ENCODE results near the gene SRBD1. TPM values are rescaled to one million over a fixed set of nuclear protein-coding genes. Genes with fewer than 3 reads are reported as not detected.

The SRBD1 gene
- total RNA-seq, 1 experiment from 2014 or later = 22.8 TPM

GRCh38 chr2:45643543-45644542, 32.8 kb upstream of the SRBD1 start:
- Mint-ChIP-seq H3K27me3 (ENCODE audit: low read depth) (peaks cover 54% of the 10 kb centered on the region), H3K27ac (no peak overlapping the region), H3K4me1 (peaks cover 19% of the 10 kb centered on the region), H3K4me3 (peak overlapping the region; percentile 65), H3K9me3 (no peaks in the 10 kb centered on the region), H3K36me3 (no peaks in the 10 kb centered on the region)
- peak; percentile 75 for DNase-seq (ENCODE audit: low spot score)
- peak; percentile 92 for ATAC-seq
- POLR2A ChIA-PET = no interaction called here
- TF ChIP-seq MLX (CRISPR knock-in tag; IDR thresholded peaks at IDR 0.05) = peak; percentile 68; the same call in 1 of the 2 replicates
- TF ChIP-seq ATF1 (CRISPR knock-in tag; IDR thresholded peaks at IDR 0.05) = no peak
- TF ChIP-seq, protein P1, sequence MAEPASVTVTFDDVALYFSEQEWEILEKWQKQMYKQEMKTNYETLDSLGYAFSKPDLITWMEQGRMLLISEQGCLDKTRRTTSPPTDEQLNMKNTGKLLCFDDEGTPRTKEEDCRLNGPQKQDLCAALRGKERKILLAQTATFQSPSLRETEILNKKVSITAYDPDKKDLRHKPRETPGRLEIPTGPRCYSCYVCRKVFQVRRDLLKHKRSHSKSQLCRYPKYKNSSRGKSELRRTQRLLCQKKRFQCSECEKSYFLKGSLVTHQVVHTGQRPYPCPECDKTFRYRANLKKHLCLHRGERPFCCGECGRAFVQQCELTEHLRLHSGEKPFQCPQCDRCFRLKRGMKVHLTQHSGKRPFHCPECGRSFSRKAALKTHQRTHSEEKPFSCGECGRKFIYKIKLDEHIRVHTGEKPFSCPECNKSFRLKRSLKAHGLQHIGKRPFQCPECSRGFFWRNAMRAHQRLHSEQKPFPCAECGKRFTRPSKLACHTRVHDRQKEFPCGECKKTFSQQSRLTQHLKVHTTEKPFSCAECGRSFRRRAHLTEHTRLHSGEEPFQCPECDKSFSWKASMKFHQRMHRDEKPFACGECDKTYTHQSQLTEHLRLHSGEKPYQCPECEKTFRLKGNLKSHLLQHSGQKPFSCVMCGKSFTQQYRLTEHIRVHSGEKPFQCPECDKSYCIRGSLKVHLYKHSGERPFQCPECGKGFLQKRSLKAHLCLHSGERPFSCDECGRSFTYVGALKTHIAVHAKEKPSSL (CRISPR knock-in tag; conservative IDR thresholded peaks at IDR 0.05) = no peak
- no peak for TF ChIP-seq ZMAT4 (CRISPR knock-in tag; IDR thresholded peaks at IDR 0.05)
- 0 out of 2 replicates have a peak, but pooled peaks have one; percentile 34 for TF ChIP-seq KAT7 (CRISPR knock-in tag; IDR thresholded peaks at IDR 0.05; ENCODE audit: borderline replicate concordance)
- TF ChIP-seq, protein P2, sequence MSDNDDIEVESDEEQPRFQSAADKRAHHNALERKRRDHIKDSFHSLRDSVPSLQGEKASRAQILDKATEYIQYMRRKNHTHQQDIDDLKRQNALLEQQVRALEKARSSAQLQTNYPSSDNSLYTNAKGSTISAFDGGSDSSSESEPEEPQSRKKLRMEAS (CRISPR knock-in tag; IDR thresholded peaks at IDR 0.05) = no peak
- 0 out of 2 replicates have a peak, but pooled peaks have one; percentile 5 for TF ChIP-seq GABPB1 (CRISPR knock-in tag; IDR thresholded peaks at IDR 0.05)
- peak; percentile 45; the same call in 1 of the 2 replicates for TF ChIP-seq ETV6 (CRISPR knock-in tag; IDR thresholded peaks at IDR 0.05)
- TF ChIP-seq, protein P3, sequence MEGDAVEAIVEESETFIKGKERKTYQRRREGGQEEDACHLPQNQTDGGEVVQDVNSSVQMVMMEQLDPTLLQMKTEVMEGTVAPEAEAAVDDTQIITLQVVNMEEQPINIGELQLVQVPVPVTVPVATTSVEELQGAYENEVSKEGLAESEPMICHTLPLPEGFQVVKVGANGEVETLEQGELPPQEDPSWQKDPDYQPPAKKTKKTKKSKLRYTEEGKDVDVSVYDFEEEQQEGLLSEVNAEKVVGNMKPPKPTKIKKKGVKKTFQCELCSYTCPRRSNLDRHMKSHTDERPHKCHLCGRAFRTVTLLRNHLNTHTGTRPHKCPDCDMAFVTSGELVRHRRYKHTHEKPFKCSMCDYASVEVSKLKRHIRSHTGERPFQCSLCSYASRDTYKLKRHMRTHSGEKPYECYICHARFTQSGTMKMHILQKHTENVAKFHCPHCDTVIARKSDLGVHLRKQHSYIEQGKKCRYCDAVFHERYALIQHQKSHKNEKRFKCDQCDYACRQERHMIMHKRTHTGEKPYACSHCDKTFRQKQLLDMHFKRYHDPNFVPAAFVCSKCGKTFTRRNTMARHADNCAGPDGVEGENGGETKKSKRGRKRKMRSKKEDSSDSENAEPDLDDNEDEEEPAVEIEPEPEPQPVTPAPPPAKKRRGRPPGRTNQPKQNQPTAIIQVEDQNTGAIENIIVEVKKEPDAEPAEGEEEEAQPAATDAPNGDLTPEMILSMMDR (IDR thresholded peaks at IDR 0.05) = peak; percentile 99
- no peak for TF ChIP-seq FOXK1 (CRISPR knock-in tag; IDR thresholded peaks at IDR 0.05)
- TF ChIP-seq, protein P4, sequence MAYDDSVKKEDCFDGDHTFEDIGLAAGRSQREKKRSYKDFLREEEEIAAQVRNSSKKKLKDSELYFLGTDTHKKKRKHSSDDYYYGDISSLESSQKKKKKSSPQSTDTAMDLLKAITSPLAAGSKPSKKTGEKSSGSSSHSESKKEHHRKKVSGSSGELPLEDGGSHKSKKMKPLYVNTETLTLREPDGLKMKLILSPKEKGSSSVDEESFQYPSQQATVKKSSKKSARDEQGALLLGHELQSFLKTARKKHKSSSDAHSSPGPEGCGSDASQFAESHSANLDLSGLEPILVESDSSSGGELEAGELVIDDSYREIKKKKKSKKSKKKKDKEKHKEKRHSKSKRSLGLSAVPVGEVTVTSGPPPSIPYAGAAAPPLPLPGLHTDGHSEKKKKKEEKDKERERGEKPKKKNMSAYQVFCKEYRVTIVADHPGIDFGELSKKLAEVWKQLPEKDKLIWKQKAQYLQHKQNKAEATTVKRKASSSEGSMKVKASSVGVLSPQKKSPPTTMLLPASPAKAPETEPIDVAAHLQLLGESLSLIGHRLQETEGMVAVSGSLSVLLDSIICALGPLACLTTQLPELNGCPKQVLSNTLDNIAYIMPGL (CRISPR knock-in tag; IDR thresholded peaks at IDR 0.05) = peak; percentile 89
- TF ChIP-seq E2F5 (CRISPR knock-in tag; IDR thresholded peaks at IDR 0.05) = peak; percentile 25; the same call in 1 of the 2 replicates
- CTCF ChIA-PET = interaction anchor here (1.3 to 1.7 kb wide), 2 partner anchors 135 to 293 kb away, joined by 4 to 5 read pairs; no protein-coding TSS in a partner anchor

- peaks cover 47% of the 10 kb centered on the region for H3K27me3 Mint-ChIP-seq (ENCODE audit: low read depth)
- H3K4me1 Mint-ChIP-seq = peaks cover 22% of the 10 kb centered on the region
- H3K9me3 Mint-ChIP-seq = no peaks in the 10 kb centered on the region
- peak overlapping the region; percentile 65 for H3K4me3 Mint-ChIP-seq
- ChIA-PET CTCF (interaction anchor here (0.6 to 1.7 kb wide), 4 partner anchors 37 to 294 kb away, joined by 3 to 5 read pairs (median 4); no protein-coding TSS in a partner anchor), POLR2A (no interaction called here)
- DNase-seq (ENCODE audit: low spot score) (peak; percentile 24), ATAC-seq (no peak)
- no peak overlapping the region for H3K27ac Mint-ChIP-seq
- H3K36me3 Mint-ChIP-seq = no peaks in the 10 kb centered on the region
- no peak for TF ChIP-seq ZNF396 (CRISPR knock-in tag; IDR thresholded peaks at IDR 0.05; ENCODE audit: borderline replicate concordance)
- TF ChIP-seq, protein P5, sequence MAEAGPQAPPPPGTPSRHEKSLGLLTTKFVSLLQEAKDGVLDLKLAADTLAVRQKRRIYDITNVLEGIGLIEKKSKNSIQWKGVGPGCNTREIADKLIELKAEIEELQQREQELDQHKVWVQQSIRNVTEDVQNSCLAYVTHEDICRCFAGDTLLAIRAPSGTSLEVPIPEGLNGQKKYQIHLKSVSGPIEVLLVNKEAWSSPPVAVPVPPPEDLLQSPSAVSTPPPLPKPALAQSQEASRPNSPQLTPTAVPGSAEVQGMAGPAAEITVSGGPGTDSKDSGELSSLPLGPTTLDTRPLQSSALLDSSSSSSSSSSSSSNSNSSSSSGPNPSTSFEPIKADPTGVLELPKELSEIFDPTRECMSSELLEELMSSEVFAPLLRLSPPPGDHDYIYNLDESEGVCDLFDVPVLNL (CRISPR knock-in tag; IDR thresholded peaks at IDR 0.05; ENCODE audit: borderline replicate concordance, low read depth) = no peak
- TF ChIP-seq ZNF671 (CRISPR knock-in tag; IDR thresholded peaks at IDR 0.05) = no peak
- TF ChIP-seq, protein P6, sequence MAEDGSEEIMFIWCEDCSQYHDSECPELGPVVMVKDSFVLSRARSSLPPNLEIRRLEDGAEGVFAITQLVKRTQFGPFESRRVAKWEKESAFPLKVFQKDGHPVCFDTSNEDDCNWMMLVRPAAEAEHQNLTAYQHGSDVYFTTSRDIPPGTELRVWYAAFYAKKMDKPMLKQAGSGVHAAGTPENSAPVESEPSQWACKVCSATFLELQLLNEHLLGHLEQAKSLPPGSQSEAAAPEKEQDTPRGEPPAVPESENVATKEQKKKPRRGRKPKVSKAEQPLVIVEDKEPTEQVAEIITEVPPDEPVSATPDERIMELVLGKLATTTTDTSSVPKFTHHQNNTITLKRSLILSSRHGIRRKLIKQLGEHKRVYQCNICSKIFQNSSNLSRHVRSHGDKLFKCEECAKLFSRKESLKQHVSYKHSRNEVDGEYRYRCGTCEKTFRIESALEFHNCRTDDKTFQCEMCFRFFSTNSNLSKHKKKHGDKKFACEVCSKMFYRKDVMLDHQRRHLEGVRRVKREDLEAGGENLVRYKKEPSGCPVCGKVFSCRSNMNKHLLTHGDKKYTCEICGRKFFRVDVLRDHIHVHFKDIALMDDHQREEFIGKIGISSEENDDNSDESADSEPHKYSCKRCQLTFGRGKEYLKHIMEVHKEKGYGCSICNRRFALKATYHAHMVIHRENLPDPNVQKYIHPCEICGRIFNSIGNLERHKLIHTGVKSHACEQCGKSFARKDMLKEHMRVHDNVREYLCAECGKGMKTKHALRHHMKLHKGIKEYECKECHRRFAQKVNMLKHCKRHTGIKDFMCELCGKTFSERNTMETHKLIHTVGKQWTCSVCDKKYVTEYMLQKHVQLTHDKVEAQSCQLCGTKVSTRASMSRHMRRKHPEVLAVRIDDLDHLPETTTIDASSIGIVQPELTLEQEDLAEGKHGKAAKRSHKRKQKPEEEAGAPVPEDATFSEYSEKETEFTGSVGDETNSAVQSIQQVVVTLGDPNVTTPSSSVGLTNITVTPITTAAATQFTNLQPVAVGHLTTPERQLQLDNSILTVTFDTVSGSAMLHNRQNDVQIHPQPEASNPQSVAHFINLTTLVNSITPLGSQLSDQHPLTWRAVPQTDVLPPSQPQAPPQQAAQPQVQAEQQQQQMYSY (CRISPR knock-in tag; IDR thresholded peaks at IDR 0.05) = no peak
- TF ChIP-seq NFYB (CRISPR knock-in tag; conservative IDR thresholded peaks at IDR 0.05; ENCODE audit: low read depth) = no peak
- TF ChIP-seq EMX1 (CRISPR knock-in tag; IDR thresholded peaks at IDR 0.05) = no peak
- TF ChIP-seq ZNF317 (CRISPR knock-in tag; IDR thresholded peaks at IDR 0.05; ENCODE audit: borderline replicate concordance, low read depth) = no peak
Measured at GRCh38 chr2:45643095-45643494, 32.0 kb upstream of the SRBD1 start.

Measured in WTC11 (cell line).